ENCODE results near the gene ITGA8. TPM values are rescaled to one million over a fixed set of nuclear protein-coding genes. Genes with fewer than 3 reads are reported as not detected.
"Not testable (repeated sequence)": the region's sequence is repeated elsewhere in the genome, so short reads cannot be mapped to it uniquely, and the experiment has no call there.

The ITGA8 gene
- total RNA-seq, 2 donors from 2014 or later = not detected

GRCh38 chr10:15572531-15573045, 147.1 kb downstream of the ITGA8 start:
- H3K27ac Mint-ChIP-seq = no peak overlapping the region
- ATAC-seq = no peak
- H3K36me3 Mint-ChIP-seq (ENCODE audit: low read depth) = no peaks in the 10 kb centered on the region
- H3K4me3 Mint-ChIP-seq = no peak overlapping the region
- H3K9me3 ChIP-seq (ENCODE audit: control insufficient read depth, low read length, poor library complexity, severe bottlenecking) = no peaks in the 10 kb centered on the region
- peaks cover 23% of the 10 kb centered on the region for H3K27me3 Mint-ChIP-seq
- no peak for DNase-seq
- H3K4me1 Mint-ChIP-seq = no peaks in the 10 kb centered on the region

GRCh38 chr10:15571575-15571974, 148.1 kb downstream of the ITGA8 start:
- DNase-seq (no peak), ATAC-seq (no peak)
- Mint-ChIP-seq H3K36me3 (ENCODE audit: low read depth) (no peaks in the 10 kb centered on the region), H3K27me3 (peaks cover 12% of the 10 kb centered on the region), H3K4me3 (no peak overlapping the region), H3K27ac (no peak overlapping the region), H3K4me1 (no peaks in the 10 kb centered on the region)
- no peaks in the 10 kb centered on the region for H3K9me3 ChIP-seq (ENCODE audit: control insufficient read depth, low read length, poor library complexity, severe bottlenecking)

- Mint-ChIP-seq H3K4me3 (no peak overlapping the region), H3K4me1 (no peaks in the 10 kb centered on the region), H3K36me3 (ENCODE audit: low read depth) (no peaks in the 10 kb centered on the region), H3K27ac (no peak overlapping the region), H3K27me3 (peaks cover 17% of the 10 kb centered on the region)
- DNase-seq = no peak
- H3K9me3 ChIP-seq (ENCODE audit: control insufficient read depth, low read length, poor library complexity, severe bottlenecking) = no peaks in the 10 kb centered on the region
- no peak for ATAC-seq
These were observed 148.9 kb downstream of the ITGA8 start for GRCh38 chr10:15570738-15571339.

- Mint-ChIP-seq H3K27me3 (peaks cover 20% of the 10 kb centered on the region), H3K4me3 (no peak overlapping the region), H3K4me1 (no peaks in the 10 kb centered on the region), H3K27ac (no peak overlapping the region), H3K36me3 (ENCODE audit: low read depth) (no peaks in the 10 kb centered on the region)
- DNase-seq (no peak), ATAC-seq (no peak)
- no peaks in the 10 kb centered on the region for H3K9me3 ChIP-seq (ENCODE audit: control insufficient read depth, low read length, poor library complexity, severe bottlenecking)
These were observed 151.8 kb downstream of the ITGA8 start for GRCh38 chr10:15567952-15568351.

GRCh38 chr10:15563246-15563645, 156.5 kb downstream of the ITGA8 start:
- H3K4me3 Mint-ChIP-seq = no peak overlapping the region
- ATAC-seq = no peak
- no peaks in the 10 kb centered on the region for H3K36me3 Mint-ChIP-seq (ENCODE audit: low read depth)

GRCh38 chr10:15562578-15562977, 157.1 kb downstream of the ITGA8 start:
- ATAC-seq (no peak), DNase-seq (no peak)
- Mint-ChIP-seq H3K27ac (no peak overlapping the region), H3K36me3 (ENCODE audit: low read depth) (no peaks in the 10 kb centered on the region), H3K27me3 (peaks cover 36% of the 10 kb centered on the region), H3K4me1 (no peaks in the 10 kb centered on the region), H3K4me3 (no peak overlapping the region)
- H3K9me3 ChIP-seq (ENCODE audit: control insufficient read depth, low read length, poor library complexity, severe bottlenecking) = no peaks in the 10 kb centered on the region

More at GRCh38 chr10:15563246-15563645, 156.5 kb downstream of the ITGA8 start:
- H3K27me3 Mint-ChIP-seq = peaks cover 30% of the 10 kb centered on the region
- no peaks in the 10 kb centered on the region for H3K9me3 ChIP-seq (ENCODE audit: control insufficient read depth, low read length, poor library complexity, severe bottlenecking)
- H3K27ac Mint-ChIP-seq = no peak overlapping the region
- no peak for DNase-seq
- no peaks in the 10 kb centered on the region for H3K4me1 Mint-ChIP-seq

GRCh38 chr10:15562116-15562515, 157.6 kb downstream of the ITGA8 start:
- H3K4me1 Mint-ChIP-seq = no peaks in the 10 kb centered on the region
- no peak overlapping the region for H3K27ac Mint-ChIP-seq
- ATAC-seq (no peak), DNase-seq (no peak)
- peaks cover 37% of the 10 kb centered on the region for H3K27me3 Mint-ChIP-seq
- no peaks in the 10 kb centered on the region for H3K9me3 ChIP-seq (ENCODE audit: control insufficient read depth, low read length, poor library complexity, severe bottlenecking)
- no peaks in the 10 kb centered on the region for H3K36me3 Mint-ChIP-seq (ENCODE audit: low read depth)
- no peak overlapping the region for H3K4me3 Mint-ChIP-seq

- H3K9me3 ChIP-seq (ENCODE audit: control insufficient read depth, low read length, poor library complexity, severe bottlenecking) = no peaks in the 10 kb centered on the region
- Mint-ChIP-seq H3K27ac (no peak overlapping the region), H3K4me3 (no peak overlapping the region), H3K36me3 (ENCODE audit: low read depth) (no peaks in the 10 kb centered on the region), H3K4me1 (no peaks in the 10 kb centered on the region), H3K27me3 (peaks cover 27% of the 10 kb centered on the region)
- ATAC-seq = no peak
- no peak for DNase-seq
These were observed 161.6 kb downstream of the ITGA8 start for GRCh38 chr10:15558136-15558535.

DNA sequence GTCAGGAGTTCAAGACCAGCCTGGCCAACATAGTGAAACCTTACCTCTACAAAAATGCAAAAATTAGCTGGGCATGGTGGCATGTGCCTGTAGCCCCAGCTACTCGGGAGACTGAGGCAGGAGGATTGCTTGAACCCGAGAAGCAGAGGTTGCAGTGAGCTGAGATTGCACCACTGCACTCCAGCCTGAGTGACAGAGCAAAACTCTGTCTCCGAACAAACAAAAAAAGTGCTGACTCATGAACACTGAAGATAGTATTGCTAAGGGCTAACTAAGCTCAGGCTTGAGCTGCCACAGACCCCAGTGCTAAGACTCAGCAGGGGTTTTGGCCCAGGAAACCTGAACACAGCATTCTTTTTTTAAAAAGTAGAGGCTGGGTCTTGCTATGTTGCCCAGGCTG, 162.6 kb downstream of the ITGA8 start:
- H3K27ac Mint-ChIP-seq; H3K36me3 Mint-ChIP-seq (ENCODE audit: low read depth); DNase-seq; ATAC-seq; H3K4me3 Mint-ChIP-seq; H3K9me3 ChIP-seq (ENCODE audit: control insufficient read depth, low read length, poor library complexity, severe bottlenecking); H3K4me1 Mint-ChIP-seq: not testable (repeated sequence)
- H3K27me3 Mint-ChIP-seq = peaks cover 23% of the 10 kb centered on the region

DNA sequence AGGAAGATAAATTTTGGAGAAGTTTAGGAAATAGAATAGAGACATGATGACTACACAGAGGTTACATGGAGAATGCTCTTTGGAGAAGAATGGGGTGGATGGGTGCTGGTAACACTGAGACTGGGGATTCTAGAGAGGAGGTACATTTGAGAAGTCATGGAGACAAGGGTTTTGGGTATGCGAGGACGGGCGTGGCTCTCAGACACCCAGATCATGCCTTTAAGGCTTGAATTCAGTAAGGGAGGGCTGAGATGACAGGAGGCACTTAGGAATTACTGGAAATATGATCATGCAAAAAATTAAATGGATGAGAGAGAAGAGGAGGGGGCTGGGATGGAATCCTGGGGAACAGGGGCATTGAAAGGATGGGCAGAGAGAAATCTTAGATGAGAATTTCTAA, 168.8 kb downstream of the ITGA8 start:
- ATAC-seq (no peak), DNase-seq (no peak)
- no peak overlapping the region for H3K4me3 Mint-ChIP-seq
- H3K4me1 Mint-ChIP-seq = no peaks in the 10 kb centered on the region
- no peak overlapping the region for H3K27ac Mint-ChIP-seq
- H3K36me3 Mint-ChIP-seq (ENCODE audit: low read depth) = no peaks in the 10 kb centered on the region
- H3K9me3 ChIP-seq (ENCODE audit: control insufficient read depth, low read length, poor library complexity, severe bottlenecking) = no peaks in the 10 kb centered on the region
- H3K27me3 Mint-ChIP-seq = no peaks in the 10 kb centered on the region

GRCh38 chr10:15548331-15548730, 171.4 kb downstream of the ITGA8 start:
- Mint-ChIP-seq H3K4me1 (no peaks in the 10 kb centered on the region), H3K4me3 (no peak overlapping the region), H3K27me3 (no peaks in the 10 kb centered on the region), H3K36me3 (ENCODE audit: low read depth) (no peaks in the 10 kb centered on the region), H3K27ac (no peak overlapping the region)
- DNase-seq = no peak
- H3K9me3 ChIP-seq (ENCODE audit: control insufficient read depth, low read length, poor library complexity, severe bottlenecking) = no peaks in the 10 kb centered on the region
- ATAC-seq = no peak

- H3K27ac Mint-ChIP-seq = no peak overlapping the region
- H3K4me3 Mint-ChIP-seq = no peak overlapping the region
- H3K9me3 ChIP-seq (ENCODE audit: control insufficient read depth, low read length, poor library complexity, severe bottlenecking) = no peaks in the 10 kb centered on the region
- no peak for ATAC-seq
- no peaks in the 10 kb centered on the region for H3K4me1 Mint-ChIP-seq
- H3K36me3 Mint-ChIP-seq (ENCODE audit: low read depth) = no peaks in the 10 kb centered on the region
- DNase-seq = no peak
- H3K27me3 Mint-ChIP-seq = no peaks in the 10 kb centered on the region
These were observed 173.1 kb downstream of the ITGA8 start for GRCh38 chr10:15546606-15547005.

DNA sequence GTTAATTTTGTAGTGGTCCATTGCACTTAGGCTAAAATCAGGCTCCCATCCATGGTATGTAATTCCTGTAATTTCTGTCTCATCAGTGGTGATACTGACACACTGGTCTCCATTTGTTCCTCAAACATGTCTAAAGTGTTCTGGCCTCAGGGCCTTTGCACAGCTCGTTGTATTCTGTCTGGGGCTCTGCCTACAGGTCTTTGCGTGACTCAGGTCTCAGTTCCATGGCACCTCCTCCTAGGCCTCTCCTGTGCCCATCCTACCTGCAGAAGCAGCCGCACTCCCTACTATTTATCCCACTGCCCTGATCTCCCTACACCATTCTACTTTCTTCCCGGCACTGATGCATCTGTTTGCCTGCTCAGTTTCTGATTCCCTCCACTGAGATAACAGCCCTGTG, 173.8 kb downstream of the ITGA8 start:
- no peaks in the 10 kb centered on the region for H3K36me3 Mint-ChIP-seq (ENCODE audit: low read depth)
- no peaks in the 10 kb centered on the region for H3K9me3 ChIP-seq (ENCODE audit: control insufficient read depth, low read length, poor library complexity, severe bottlenecking)
- no peaks in the 10 kb centered on the region for H3K27me3 Mint-ChIP-seq
- ATAC-seq = no peak
- no peak for DNase-seq
- no peaks in the 10 kb centered on the region for H3K4me1 Mint-ChIP-seq
- no peak overlapping the region for H3K4me3 Mint-ChIP-seq
- H3K27ac Mint-ChIP-seq = no peak overlapping the region

GRCh38 chr10:15545266-15545665, 174.5 kb downstream of the ITGA8 start:
- Mint-ChIP-seq H3K27me3 (no peaks in the 10 kb centered on the region), H3K36me3 (ENCODE audit: low read depth) (no peaks in the 10 kb centered on the region), H3K4me3 (no peak overlapping the region), H3K4me1 (no peaks in the 10 kb centered on the region), H3K27ac (no peak overlapping the region)
- DNase-seq (no peak), ATAC-seq (no peak)
- no peaks in the 10 kb centered on the region for H3K9me3 ChIP-seq (ENCODE audit: control insufficient read depth, low read length, poor library complexity, severe bottlenecking)
